Activated T-helper 9 cell treated with anti-CD3 and anti-CD28 coated beads, Interleukin-2, amount 50 U/mL, for 16 hours (primary cell): ENCODE data around the gene CLIP4.

Experiments used
- DNase-seq: peaks from one replicate; pipeline ENCODE4 v3.0.0-alpha.2; 2020; ENCODE audit warnings: low read depth

CLIP4 gene

GRCh38 chr2:29189052-29189451 lies 73.8 kb downstream of the CLIP4 start:
- no peak for DNase-seq

- no peak for DNase-seq
Observed at GRCh38 chr2:29191817-29192216, 76.6 kb downstream of the CLIP4 start.

GRCh38 chr2:29192526-29192925 lies 77.3 kb downstream of the CLIP4 start:
- DNase-seq = no peak

- DNase-seq = no peak
Observed at GRCh38 chr2:29193111-29193510, 77.9 kb downstream of the CLIP4 start.

GRCh38 chr2:29193681-29194080 lies 78.5 kb downstream of the CLIP4 start:
- DNase-seq = no peak

GRCh38 chr2:29195796-29196195 lies 80.6 kb downstream of the CLIP4 start:
- no peak for DNase-seq

- peak; percentile 59 for DNase-seq
Observed at GRCh38 chr2:29196792-29197788, 81.9 kb downstream of the CLIP4 start.

- no peak for DNase-seq
Observed at GRCh38 chr2:29201979-29202378, 86.8 kb downstream of the CLIP4 start.

GRCh38 chr2:29202819-29203495 lies 87.7 kb downstream of the CLIP4 start:
- no peak for DNase-seq

GRCh38 chr2:29206941-29207340 lies 91.7 kb downstream of the CLIP4 start:
- DNase-seq = no peak

GRCh38 chr2:29207352-29208148 lies 92.3 kb downstream of the CLIP4 start:
- no peak for DNase-seq

- DNase-seq = no peak
Observed at GRCh38 chr2:29209551-29209950, 94.3 kb downstream of the CLIP4 start.

- no peak for DNase-seq
Observed at GRCh38 chr2:29212009-29212408, 96.8 kb downstream of the CLIP4 start.

GRCh38 chr2:29213888-29214291 lies 98.7 kb downstream of the CLIP4 start:
- DNase-seq = no peak

- no peak for DNase-seq
Observed at GRCh38 chr2:29215073-29215472, 99.9 kb downstream of the CLIP4 start.

- no peak for DNase-seq
Observed at GRCh38 chr2:29215739-29216608, 100.8 kb downstream of the CLIP4 start.

GRCh38 chr2:29216609-29216909 lies 101.3 kb downstream of the CLIP4 start:
- DNase-seq = no peak

- no peak for DNase-seq
Observed at GRCh38 chr2:29218071-29218470, 102.9 kb downstream of the CLIP4 start.

GRCh38 chr2:29218550-29219125 lies 103.4 kb downstream of the CLIP4 start:
- DNase-seq = no peak

- no peak for DNase-seq
Observed at GRCh38 chr2:29219374-29219773, 104.2 kb downstream of the CLIP4 start.
